Body of pancreas (tissue), 4 donors: ENCODE results near the gene RAD51D.

Source experiments
- POLR2A ChIP-seq, 3 donors: fragments of 450-650 bp; IDR thresholded peaks; one replicate each; pipeline ENCODE4 v1.6.1; 2016; ENCODE audit warnings: antibody characterized with exemption in 3 of 3, mild to moderate bottlenecking in 2 of 3
- TF ChIP-seq, protein P1 (sequence below), 7 experiments: fragments of 450-650 bp in 4 of 7; fragments of 200-600 bp in 3 of 7; sonication (generic) in 3 of 7; IDR thresholded peaks; one replicate each; pipeline ENCODE4 v1.5.1; 2016 to 2019; ENCODE audit warnings: antibody characterized with exemption in 7 of 7

DNA sequence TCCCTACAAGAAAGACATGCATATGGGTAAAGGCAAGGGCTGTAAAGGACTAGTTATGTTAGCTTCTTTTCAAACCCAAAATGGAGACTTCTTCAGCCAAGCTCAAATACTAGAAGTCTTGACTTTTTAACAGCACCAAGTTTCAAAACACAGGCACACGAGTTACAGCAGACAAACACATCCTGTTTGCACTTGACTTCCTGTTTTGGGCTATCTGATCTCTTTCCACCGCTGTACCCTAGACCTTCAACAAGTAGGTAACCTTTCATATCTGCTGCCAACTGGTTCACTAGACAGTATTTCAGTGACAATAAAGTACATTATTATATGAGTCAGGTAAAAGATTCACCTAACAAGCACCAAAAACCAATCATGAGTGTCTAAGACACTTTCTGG is 68.5 kb downstream of the RAD51D start:
- TF ChIP-seq, protein P1, sequence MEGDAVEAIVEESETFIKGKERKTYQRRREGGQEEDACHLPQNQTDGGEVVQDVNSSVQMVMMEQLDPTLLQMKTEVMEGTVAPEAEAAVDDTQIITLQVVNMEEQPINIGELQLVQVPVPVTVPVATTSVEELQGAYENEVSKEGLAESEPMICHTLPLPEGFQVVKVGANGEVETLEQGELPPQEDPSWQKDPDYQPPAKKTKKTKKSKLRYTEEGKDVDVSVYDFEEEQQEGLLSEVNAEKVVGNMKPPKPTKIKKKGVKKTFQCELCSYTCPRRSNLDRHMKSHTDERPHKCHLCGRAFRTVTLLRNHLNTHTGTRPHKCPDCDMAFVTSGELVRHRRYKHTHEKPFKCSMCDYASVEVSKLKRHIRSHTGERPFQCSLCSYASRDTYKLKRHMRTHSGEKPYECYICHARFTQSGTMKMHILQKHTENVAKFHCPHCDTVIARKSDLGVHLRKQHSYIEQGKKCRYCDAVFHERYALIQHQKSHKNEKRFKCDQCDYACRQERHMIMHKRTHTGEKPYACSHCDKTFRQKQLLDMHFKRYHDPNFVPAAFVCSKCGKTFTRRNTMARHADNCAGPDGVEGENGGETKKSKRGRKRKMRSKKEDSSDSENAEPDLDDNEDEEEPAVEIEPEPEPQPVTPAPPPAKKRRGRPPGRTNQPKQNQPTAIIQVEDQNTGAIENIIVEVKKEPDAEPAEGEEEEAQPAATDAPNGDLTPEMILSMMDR (IDR thresholded peaks at IDR 0.05): no peak
- TF ChIP-seq POLR2A (IDR thresholded peaks at IDR 0.05): no peak
